Activated naive CD8-positive, alpha-beta T cell treated with anti-CD3 and anti-CD28 coated beads, Interleukin-2, amount 10 ng/mL, durations not matched to agents 7 days and 5 days (primary cell): Measurements from ENCODE around the gene RTTN. TPM values are rescaled to one million over a fixed set of nuclear protein-coding genes. Genes with fewer than 3 reads are reported as not detected.
A peak's percentile ranks its signal among the peaks of the same experiment; 100 is the strongest.
"Not testable (repeated sequence)": the region's sequence is repeated elsewhere in the genome, so short reads cannot be mapped to it uniquely, and the experiment has no call there.

Experiments used
- ATAC-seq: fragments of 150-1000 bp; cut with Tn5 transposase; one replicate; pipeline ENCODE4 v1.10.0; 2021; ENCODE audit warnings: low read depth, moderate library complexity
- POLR2A ChIA-PET: fragments of 350-600 bp; sonication (Branson Sonifier 250); formaldehyde crosslinking; loops from one replicate; lab custom pipeline; 2021; ENCODE audit warnings: antibody characterized with exemption; lab: Charles Lee
- DNase-seq: peaks from one replicate; pipeline ENCODE4 v3.0.0; 2021
- H3K27ac Mint-ChIP-seq: one replicate; pipeline ENCODE4 v1.8.0; 2022; ENCODE audit warnings: mild to moderate bottlenecking, mixed read lengths
- H3K27me3 Mint-ChIP-seq: one replicate; pipeline ENCODE4 v1.8.0; 2022; ENCODE audit warnings: mild to moderate bottlenecking, moderate library complexity, mixed read lengths
- H3K36me3 Mint-ChIP-seq: one replicate; pipeline ENCODE4 v1.8.0; 2021; ENCODE audit warnings: mild to moderate bottlenecking, mixed read lengths
- H3K4me1 Mint-ChIP-seq: one replicate; pipeline ENCODE4 v1.8.0; 2021; ENCODE audit warnings: mixed read lengths
- H3K4me3 Mint-ChIP-seq: one replicate; pipeline ENCODE4 v1.8.0; 2022; ENCODE audit warnings: mild to moderate bottlenecking, moderate library complexity, mixed read lengths
- H3K9me3 Mint-ChIP-seq: one replicate; pipeline ENCODE4 v1.8.0; 2021; ENCODE audit warnings: mixed read lengths
- total RNA-seq, 2 experiments: library from RNA; stranded (reverse); gene quantifications; one replicate each; pipeline ENCODE4 v1.2.3, GENCODE V29; 2021

The RTTN gene
- total RNA-seq = 10 to 100 TPM; 32.5 to 32.8 TPM

GRCh38 chr18:70205421-70206397 lies at the start of gene RTTN:
RTTN (minus strand) TSS chr18:70205687; CDS start chr18:70205658, 29 bp downstream.
- Mint-ChIP-seq H3K9me3 (no peaks in the 10 kb centered on the region), H3K27me3 (peaks cover 7% of the 10 kb centered on the region), H3K36me3 (peaks cover 8% of the 10 kb centered on the region), H3K4me1 (peaks cover 17% of the 10 kb centered on the region), H3K4me3 (peak within 1 kb of the TSS; percentile 94), H3K27ac (peak within 1 kb of the TSS; percentile 99)
- ATAC-seq (peak; percentile 97), DNase-seq (peak; percentile 94)
- POLR2A ChIA-PET = interaction anchor here (1.0 kb wide), 1 partner anchor 1491 kb away, joined by 4 read pairs; no protein-coding TSS in a partner anchor

GRCh38 chr18:70250781-70251180 lies 45.3 kb upstream of the RTTN start:
- H3K4me1 Mint-ChIP-seq = no peaks in the 10 kb centered on the region
- H3K27me3 Mint-ChIP-seq = peaks cover 5% of the 10 kb centered on the region
- DNase-seq (no peak), ATAC-seq (no peak)
- H3K27ac Mint-ChIP-seq = no peak overlapping the region
- H3K4me3 Mint-ChIP-seq = no peak overlapping the region
- POLR2A ChIA-PET = no interaction called here
- no peaks in the 10 kb centered on the region for H3K9me3 Mint-ChIP-seq
- no peaks in the 10 kb centered on the region for H3K36me3 Mint-ChIP-seq

GRCh38 chr18:70249861-70250260 lies 44.4 kb upstream of the RTTN start:
- POLR2A ChIA-PET = not testable (repeated sequence)

GRCh38 chr18:70249118-70249517 lies 43.6 kb upstream of the RTTN start:
- DNase-seq = no peak
- Mint-ChIP-seq H3K4me1 (no peaks in the 10 kb centered on the region), H3K9me3 (no peaks in the 10 kb centered on the region), H3K27ac (no peak overlapping the region), H3K27me3 (peaks cover 5% of the 10 kb centered on the region), H3K36me3 (no peaks in the 10 kb centered on the region), H3K4me3 (no peak overlapping the region)
- POLR2A ChIA-PET = no interaction called here
- no peak for ATAC-seq

More at GRCh38 chr18:70249861-70250260, 44.4 kb upstream of the RTTN start:
- not testable (repeated sequence) for H3K27ac Mint-ChIP-seq, H3K36me3 Mint-ChIP-seq, H3K9me3 Mint-ChIP-seq, ATAC-seq, DNase-seq, H3K27me3 Mint-ChIP-seq, H3K4me1 Mint-ChIP-seq, H3K4me3 Mint-ChIP-seq

GRCh38 chr18:70246061-70246466 lies 40.6 kb upstream of the RTTN start:
- DNase-seq (no peak), ATAC-seq (no peak)
- POLR2A ChIA-PET = no interaction called here
- H3K4me3 Mint-ChIP-seq = no peak overlapping the region
- peaks cover 2% of the 10 kb centered on the region for H3K27me3 Mint-ChIP-seq
- no peak overlapping the region for H3K27ac Mint-ChIP-seq
- H3K4me1 Mint-ChIP-seq = no peaks in the 10 kb centered on the region
- H3K36me3 Mint-ChIP-seq = no peaks in the 10 kb centered on the region
- H3K9me3 Mint-ChIP-seq = no peaks in the 10 kb centered on the region

- Mint-ChIP-seq H3K9me3 (no peaks in the 10 kb centered on the region), H3K4me1 (no peaks in the 10 kb centered on the region), H3K4me3 (no peak overlapping the region), H3K27ac (no peak overlapping the region), H3K27me3 (peaks cover 5% of the 10 kb centered on the region), H3K36me3 (no peaks in the 10 kb centered on the region)
- POLR2A ChIA-PET = no interaction called here
- DNase-seq = no peak
- no peak for ATAC-seq
Observed at GRCh38 chr18:70243131-70243929, 37.8 kb upstream of the RTTN start.

- H3K9me3 Mint-ChIP-seq, H3K27me3 Mint-ChIP-seq, H3K36me3 Mint-ChIP-seq, DNase-seq, ATAC-seq, H3K27ac Mint-ChIP-seq, H3K4me1 Mint-ChIP-seq, H3K4me3 Mint-ChIP-seq, POLR2A ChIA-PET: not testable (repeated sequence)
Observed at GRCh38 chr18:70236921-70237320, 31.4 kb upstream of the RTTN start.

- no peaks in the 10 kb centered on the region for H3K36me3 Mint-ChIP-seq
- no peaks in the 10 kb centered on the region for H3K4me1 Mint-ChIP-seq
- DNase-seq (no peak), ATAC-seq (no peak)
- peaks cover 12% of the 10 kb centered on the region for H3K27me3 Mint-ChIP-seq
- POLR2A ChIA-PET = no interaction called here
- no peak overlapping the region for H3K4me3 Mint-ChIP-seq
- H3K27ac Mint-ChIP-seq = no peak overlapping the region
- H3K9me3 Mint-ChIP-seq = no peaks in the 10 kb centered on the region
Observed at GRCh38 chr18:70235478-70235877, 30.0 kb upstream of the RTTN start.

GRCh38 chr18:70234667-70235459 lies 29.4 kb upstream of the RTTN start:
- no peak overlapping the region for H3K4me3 Mint-ChIP-seq
- DNase-seq (no peak), ATAC-seq (no peak)
- no peaks in the 10 kb centered on the region for H3K9me3 Mint-ChIP-seq
- H3K27ac Mint-ChIP-seq = no peak overlapping the region
- peaks cover 9% of the 10 kb centered on the region for H3K27me3 Mint-ChIP-seq
- POLR2A ChIA-PET = no interaction called here
- H3K36me3 Mint-ChIP-seq = no peaks in the 10 kb centered on the region
- H3K4me1 Mint-ChIP-seq = no peaks in the 10 kb centered on the region

GRCh38 chr18:70233974-70234373 lies 28.5 kb upstream of the RTTN start:
- DNase-seq = no peak
- Mint-ChIP-seq H3K4me1 (no peaks in the 10 kb centered on the region), H3K27ac (no peak overlapping the region), H3K4me3 (no peak overlapping the region), H3K27me3 (peaks cover 9% of the 10 kb centered on the region), H3K9me3 (no peaks in the 10 kb centered on the region), H3K36me3 (no peaks in the 10 kb centered on the region)
- no peak for ATAC-seq
- POLR2A ChIA-PET = no interaction called here

- Mint-ChIP-seq H3K27me3 (peaks cover 8% of the 10 kb centered on the region), H3K4me1 (no peaks in the 10 kb centered on the region), H3K9me3 (peaks cover 7% of the 10 kb centered on the region), H3K27ac (no peak overlapping the region), H3K36me3 (no peaks in the 10 kb centered on the region), H3K4me3 (no peak overlapping the region)
- POLR2A ChIA-PET = no interaction called here
- no peak for ATAC-seq
- DNase-seq = no peak
Observed at GRCh38 chr18:70232261-70232660, 26.8 kb upstream of the RTTN start.

- no peak for ATAC-seq
- Mint-ChIP-seq H3K36me3 (no peaks in the 10 kb centered on the region), H3K27me3 (peaks cover 8% of the 10 kb centered on the region), H3K9me3 (peaks cover 10% of the 10 kb centered on the region), H3K4me1 (no peaks in the 10 kb centered on the region), H3K27ac (no peak overlapping the region), H3K4me3 (no peak overlapping the region)
- POLR2A ChIA-PET = no interaction called here
- no peak for DNase-seq
Observed at GRCh38 chr18:70229639-70230038, 24.2 kb upstream of the RTTN start.

GRCh38 chr18:70228536-70228935 lies 23.0 kb upstream of the RTTN start:
- Mint-ChIP-seq H3K36me3 (no peaks in the 10 kb centered on the region), H3K27me3 (peaks cover 10% of the 10 kb centered on the region), H3K9me3 (peaks cover 10% of the 10 kb centered on the region), H3K4me3 (no peak overlapping the region), H3K4me1 (no peaks in the 10 kb centered on the region), H3K27ac (no peak overlapping the region)
- no peak for ATAC-seq
- DNase-seq = no peak
- POLR2A ChIA-PET = no interaction called here
